AG04450 (cell line): Measurements from ENCODE around the gene NUP214. TPM values are rescaled to one million over a fixed set of nuclear protein-coding genes. Genes with fewer than 3 reads are reported as not detected.

Source experiments
- CTCF ChIA-PET: fragments of 300-600, 350-600 bp; formaldehyde crosslinking; extraction: SDS; loops from one replicate; lab custom pipeline; 2022; ENCODE audit warnings: antibody characterized with exemption, inconsistent platforms; lab: Charles Lee
- POLR2A ChIA-PET: fragments of 350-600 bp; formaldehyde crosslinking; extraction: SDS; loops from one replicate; lab custom pipeline; 2021; ENCODE audit warnings: antibody characterized with exemption, inconsistent platforms; lab: Yijun Ruan, JAX
- DNase-seq: peaks from one replicate; pipeline ENCODE4 v3.0.0-alpha.2; 2011; ENCODE audit warnings: low read depth, low spot score
- H3K27ac ChIP-seq: one replicate; pipeline ENCODE4 v1.5.1; 2012; ENCODE audit warnings: low read depth, low read length, control low read depth
- H3K27me3 ChIP-seq: one replicate; pipeline ENCODE4 v1.6.0; 2012; ENCODE audit warnings: low read length; ENCODE audit not compliant: control insufficient read depth, insufficient read depth
- H3K4me3 ChIP-seq: 2 replicates; pipeline ENCODE4 v1.5.1; 2011; ENCODE audit warnings: mild to moderate bottlenecking, low read depth, low read length, control low read depth
- H3K9me3 ChIP-seq: 2 replicates; pipeline ENCODE4 v1.5.1; 2012; ENCODE audit warnings: low read length; ENCODE audit not compliant: control insufficient read depth, insufficient read depth
- polyA plus RNA-seq: library from polyadenylated mRNA; depleted of rRNA; stranded (reverse); fragments of >200 nt; gene quantifications from 2 replicates; pipeline ENCODE4 v1.2.3, GENCODE V29; 2011
- TF ChIP-seq, protein P1 (sequence below): IDR thresholded peaks from 2 replicates; pipeline ENCODE4 v1.5.1; 2011; ENCODE audit warnings: low read depth, low read length, control low read depth, inconsistent platforms

Gene NUP214
- polyA plus RNA-seq, 1 experiment = 7.9 TPM

DNA sequence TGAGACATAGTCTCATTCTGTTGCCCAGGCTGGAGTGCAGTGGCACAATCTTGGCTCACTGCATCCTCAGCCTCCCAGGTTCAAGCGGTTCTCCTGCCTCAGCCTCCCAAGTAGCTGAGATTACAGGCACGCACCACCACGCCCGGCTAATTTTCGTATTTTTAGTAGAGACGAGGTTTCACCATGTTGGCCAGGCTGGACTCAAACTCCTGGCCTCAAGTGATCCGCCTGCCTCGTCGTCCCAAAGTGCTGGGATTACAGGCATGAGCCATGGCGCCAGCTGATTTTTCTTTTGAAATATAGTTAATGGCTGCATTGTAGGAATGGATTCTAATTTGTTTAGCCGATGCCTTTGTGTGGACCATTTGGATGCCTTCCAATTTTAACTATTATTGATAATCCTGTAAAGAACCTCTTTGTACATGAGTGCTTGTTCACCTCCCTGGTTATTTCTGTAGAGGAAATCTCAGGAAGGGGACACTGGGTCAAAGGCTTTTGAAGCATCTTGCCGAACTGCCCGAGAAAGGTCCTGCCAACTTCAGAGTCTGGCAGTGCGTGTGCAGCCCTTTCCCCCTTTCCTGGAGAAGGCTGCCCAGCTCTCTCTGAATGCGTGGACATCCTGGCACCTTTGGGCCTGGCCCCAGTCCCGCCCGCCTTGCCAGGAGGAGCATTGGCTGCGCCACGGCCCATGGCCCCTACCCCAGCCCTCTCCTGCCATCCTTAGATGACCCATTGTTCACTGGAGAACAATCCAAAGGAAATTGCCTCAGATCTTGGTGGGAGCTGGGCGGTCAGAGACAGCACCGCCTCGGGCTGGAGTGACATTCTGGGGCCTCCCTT lies 8.9 kb upstream of the NUP214 start:
- ChIA-PET CTCF (interaction anchor here (0.6 kb wide), 1 partner anchor 97 kb away, joined by 4 read pairs; no protein-coding TSS in a partner anchor), POLR2A (interaction anchor here (1.3 kb wide), 1 partner anchor 9 kb away, joined by 5 read pairs; the partner anchor contains the start of gene NUP214)
- Histone ChIP-seq H3K9me3 (no peaks in the 10 kb centered on the region; the same call in 1 of the 2 replicates), H3K27me3 (peaks cover 10% of the 10 kb centered on the region), H3K27ac (no peak overlapping the region), H3K4me3 (no peak overlapping the region)
- TF ChIP-seq, protein P1, sequence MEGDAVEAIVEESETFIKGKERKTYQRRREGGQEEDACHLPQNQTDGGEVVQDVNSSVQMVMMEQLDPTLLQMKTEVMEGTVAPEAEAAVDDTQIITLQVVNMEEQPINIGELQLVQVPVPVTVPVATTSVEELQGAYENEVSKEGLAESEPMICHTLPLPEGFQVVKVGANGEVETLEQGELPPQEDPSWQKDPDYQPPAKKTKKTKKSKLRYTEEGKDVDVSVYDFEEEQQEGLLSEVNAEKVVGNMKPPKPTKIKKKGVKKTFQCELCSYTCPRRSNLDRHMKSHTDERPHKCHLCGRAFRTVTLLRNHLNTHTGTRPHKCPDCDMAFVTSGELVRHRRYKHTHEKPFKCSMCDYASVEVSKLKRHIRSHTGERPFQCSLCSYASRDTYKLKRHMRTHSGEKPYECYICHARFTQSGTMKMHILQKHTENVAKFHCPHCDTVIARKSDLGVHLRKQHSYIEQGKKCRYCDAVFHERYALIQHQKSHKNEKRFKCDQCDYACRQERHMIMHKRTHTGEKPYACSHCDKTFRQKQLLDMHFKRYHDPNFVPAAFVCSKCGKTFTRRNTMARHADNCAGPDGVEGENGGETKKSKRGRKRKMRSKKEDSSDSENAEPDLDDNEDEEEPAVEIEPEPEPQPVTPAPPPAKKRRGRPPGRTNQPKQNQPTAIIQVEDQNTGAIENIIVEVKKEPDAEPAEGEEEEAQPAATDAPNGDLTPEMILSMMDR = no peak
- no peak for DNase-seq

DNA sequence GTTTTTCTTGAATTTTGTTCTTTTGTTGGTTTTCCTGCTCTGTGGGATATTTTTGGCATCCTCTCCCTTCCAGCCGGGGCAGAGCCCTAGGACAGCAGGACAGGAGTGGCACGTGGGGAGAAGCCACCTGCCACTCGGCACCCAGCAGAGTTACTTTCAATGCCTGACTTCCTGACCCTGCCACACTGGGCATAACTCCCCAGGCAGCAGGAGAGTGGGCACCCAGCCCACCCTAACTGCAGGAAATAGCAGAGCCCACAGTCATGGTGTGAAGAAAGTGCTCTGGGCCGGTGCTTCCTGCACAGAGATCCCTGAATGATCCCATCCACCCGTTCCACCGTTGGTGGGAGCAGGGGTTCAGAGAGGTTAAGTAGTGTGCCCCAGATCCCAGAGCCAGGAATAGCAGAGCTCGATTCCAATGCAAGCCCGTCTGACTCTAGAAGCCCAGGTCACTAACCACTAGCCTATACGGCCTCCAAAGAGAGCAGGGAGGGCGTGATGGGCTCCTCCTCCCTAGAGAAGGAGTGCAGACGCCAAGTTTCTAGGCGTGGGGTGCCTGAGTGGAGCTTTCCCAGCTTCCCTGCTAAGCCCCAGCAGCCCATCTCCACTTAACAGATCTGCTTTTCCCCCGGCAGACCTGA lies 8.1 kb upstream of the NUP214 start:
- Histone ChIP-seq H3K9me3 (no peaks in the 10 kb centered on the region; the same call in 1 of the 2 replicates), H3K27me3 (peaks cover 12% of the 10 kb centered on the region), H3K27ac (no peak overlapping the region), H3K4me3 (no peak overlapping the region)
- TF ChIP-seq, protein P1 = no peak
- POLR2A ChIA-PET = no interaction called here
- DNase-seq = no peak
- CTCF ChIA-PET = interaction anchor here (0.6 kb wide), 1 partner anchor 96 kb away, joined by 4 read pairs; no protein-coding TSS in a partner anchor

GRCh38 chr9:131117762-131118145 lies 7.6 kb upstream of the NUP214 start:
- ChIA-PET CTCF (no interaction called here), POLR2A (no interaction called here)
- TF ChIP-seq, protein P1 = no peak
- peaks cover 12% of the 10 kb centered on the region for H3K27me3 ChIP-seq
- no peak overlapping the region for H3K4me3 ChIP-seq
- no peak for DNase-seq
- H3K9me3 ChIP-seq = no peaks in the 10 kb centered on the region; the same call in 1 of the 2 replicates
- no peak overlapping the region for H3K27ac ChIP-seq

- POLR2A ChIA-PET = no interaction called here
- H3K9me3 ChIP-seq = no peaks in the 10 kb centered on the region; the same call in 1 of the 2 replicates
- TF ChIP-seq, protein P1 = no peak
- H3K27me3 ChIP-seq = peaks cover 12% of the 10 kb centered on the region
- no peak overlapping the region for H3K27ac ChIP-seq
- CTCF ChIA-PET = interaction anchor here (0.7 kb wide), 2 partner anchors 45 to 609 kb away, joined by 6 read pairs; no protein-coding TSS in a partner anchor
- no peak overlapping the region for H3K4me3 ChIP-seq
- DNase-seq = no peak
Measured at GRCh38 chr9:131119600-131119999, 5.8 kb upstream of the NUP214 start.
